ENCODE measurements around the gene ZACN.

The ZACN gene

DNA sequence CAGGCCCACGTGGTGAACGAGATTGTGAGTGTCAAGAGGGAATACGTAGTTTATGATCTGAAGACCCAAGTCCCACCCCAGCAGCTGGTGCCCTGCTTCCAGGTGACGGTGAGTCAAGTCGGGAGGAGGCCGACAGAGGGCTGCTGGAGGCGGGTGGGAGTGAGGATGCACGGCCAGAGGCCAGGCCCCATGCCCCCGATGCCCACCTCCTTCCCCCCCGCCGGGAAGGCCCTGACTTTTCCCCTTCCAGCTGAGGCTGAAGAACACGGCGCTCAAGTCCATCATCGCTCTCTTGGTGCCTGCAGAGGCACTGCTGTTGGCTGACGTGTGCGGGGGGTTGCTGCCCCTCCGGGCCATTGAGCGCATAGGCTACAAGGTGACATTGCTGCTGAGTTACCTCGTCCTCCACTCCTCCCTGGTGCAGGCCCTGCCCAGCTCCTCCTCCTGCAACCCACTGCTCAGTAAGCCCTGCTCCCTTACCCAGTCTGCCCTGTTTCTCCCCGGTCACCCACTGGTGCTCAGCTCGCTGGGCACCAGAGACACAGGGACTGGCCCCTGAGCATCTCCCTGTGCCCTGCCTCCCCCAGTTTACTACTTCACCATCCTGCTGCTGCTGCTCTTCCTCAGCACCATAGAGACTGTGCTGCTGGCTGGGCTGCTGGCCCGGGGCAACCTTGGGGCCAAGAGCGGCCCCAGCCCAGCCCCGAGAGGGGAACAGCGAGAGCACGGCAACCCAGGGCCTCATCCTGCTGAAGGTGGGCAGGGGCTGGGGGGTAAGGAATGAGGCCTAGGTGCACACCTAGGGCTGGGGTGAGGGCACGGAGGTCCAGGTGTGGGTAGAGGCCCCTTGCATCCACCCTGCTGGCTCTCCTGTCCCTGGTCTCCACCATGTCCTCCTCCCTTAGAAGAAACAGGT is 2.6 kb downstream of the ZACN start:
- no peak for DNase-seq (ENCODE audit: low read depth in 2 of 2)

DNA sequence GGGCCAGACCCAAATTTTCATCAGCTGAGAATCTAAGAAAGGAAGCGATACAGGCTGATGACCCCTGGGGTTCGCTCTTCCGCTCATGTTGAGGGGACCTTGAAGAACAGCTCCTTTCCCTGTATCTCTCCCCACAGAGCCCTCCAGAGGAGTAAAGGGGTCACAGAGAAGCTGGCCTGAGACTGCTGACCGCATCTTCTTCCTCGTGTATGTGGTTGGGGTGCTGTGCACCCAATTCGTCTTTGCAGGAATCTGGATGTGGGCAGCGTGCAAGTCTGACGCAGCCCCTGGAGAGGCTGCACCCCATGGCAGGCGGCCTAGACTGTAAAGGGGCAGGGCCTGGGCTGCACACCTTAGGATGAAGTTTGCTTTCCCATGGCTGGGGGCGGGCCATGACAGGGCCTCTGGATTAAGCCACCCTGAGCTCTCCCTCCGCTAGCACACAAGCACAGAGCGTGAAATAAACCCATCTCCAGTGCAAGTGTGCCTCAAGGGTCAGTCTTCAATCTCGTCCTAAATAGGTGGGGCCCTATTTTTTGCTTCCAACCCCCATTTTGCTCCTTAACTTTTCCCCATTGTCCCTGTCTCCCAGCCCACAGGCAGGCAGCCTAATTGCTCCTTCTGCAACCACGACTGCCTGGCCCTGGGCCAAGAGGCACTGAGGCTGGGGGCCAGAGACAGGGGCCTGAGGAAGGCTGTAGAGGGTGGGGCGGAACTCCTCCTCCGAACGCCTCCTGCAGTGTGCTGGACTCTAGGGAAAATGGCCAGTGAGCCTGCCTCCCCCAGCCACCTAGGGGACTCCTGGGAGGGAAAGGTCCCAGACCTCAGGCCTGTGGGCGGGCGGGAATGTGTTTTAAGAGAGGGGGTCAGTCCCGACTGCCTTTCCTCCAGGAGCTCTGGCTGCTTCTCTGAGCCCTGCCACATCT is 3.6 kb downstream of the ZACN start:
- DNase-seq (ENCODE audit: low read depth in 2 of 2): no peak

DNA sequence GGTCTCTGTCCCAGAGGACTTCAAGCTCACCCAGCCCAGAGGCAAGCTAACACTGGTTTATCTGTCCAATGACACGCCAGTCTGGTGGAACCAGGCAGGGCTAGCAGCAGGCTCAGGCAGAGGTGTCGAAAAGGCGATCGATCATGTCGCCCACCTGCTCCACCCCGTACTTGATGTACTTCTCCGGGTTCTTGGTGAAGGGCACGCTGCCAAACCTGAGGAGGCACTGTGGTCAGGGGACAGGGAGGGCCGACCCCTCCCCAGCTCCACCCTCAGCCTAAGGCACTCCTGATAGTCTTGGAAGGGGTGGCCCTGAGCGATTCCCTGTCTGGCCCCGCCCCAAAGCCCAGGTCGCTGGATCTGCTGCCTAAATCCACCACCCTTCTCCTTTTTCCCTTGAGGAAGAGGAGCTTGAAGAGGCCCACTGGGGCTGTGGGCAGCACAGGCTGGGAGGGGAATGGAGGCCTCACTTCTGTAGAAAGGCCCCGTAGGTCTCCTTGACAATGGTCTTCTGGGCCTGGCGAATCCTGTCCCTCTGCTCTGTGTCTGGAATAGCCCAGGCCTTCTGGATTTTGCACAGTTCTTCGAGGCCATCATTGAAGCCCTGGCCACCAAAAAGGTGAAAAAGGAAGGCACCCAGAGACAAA is 4.7 kb downstream of the ZACN start:
- DNase-seq (ENCODE audit: low read depth in 2 of 2): no peak

DNA sequence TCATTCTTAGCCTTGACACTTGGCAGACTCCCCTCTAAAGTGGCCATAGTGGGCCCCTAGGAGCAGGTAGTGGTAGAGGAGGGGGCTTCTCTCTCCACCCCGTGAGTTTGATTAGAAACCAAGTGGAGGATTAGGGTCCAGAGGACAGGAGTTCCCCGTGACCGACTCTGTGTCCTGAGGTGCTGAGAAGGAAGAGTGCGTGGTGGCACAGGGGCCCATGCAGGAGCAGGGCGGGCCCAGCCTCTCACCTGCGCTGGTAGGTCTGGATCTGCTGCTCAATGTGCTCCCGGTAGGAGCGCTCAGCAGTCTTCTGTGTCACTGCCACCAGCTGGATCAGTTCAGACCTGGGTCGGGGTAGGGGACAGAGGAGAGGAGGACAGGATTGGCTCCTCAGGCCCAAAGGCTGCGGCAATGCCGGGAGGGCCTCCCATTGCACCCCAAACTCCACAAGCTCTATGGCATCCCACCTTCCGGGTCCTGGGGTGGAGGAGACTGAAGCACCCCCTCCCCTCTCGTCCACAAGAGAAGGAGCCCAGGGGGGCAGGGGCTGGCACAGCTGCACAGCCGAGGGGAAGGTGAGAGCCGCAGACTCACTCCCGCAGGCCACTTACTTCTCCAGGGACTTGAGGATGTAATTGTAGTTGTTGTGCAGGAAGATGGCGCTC is 6.2 kb downstream of the ZACN start:
- DNase-seq (ENCODE audit: low read depth in 2 of 2): no peak

DNA sequence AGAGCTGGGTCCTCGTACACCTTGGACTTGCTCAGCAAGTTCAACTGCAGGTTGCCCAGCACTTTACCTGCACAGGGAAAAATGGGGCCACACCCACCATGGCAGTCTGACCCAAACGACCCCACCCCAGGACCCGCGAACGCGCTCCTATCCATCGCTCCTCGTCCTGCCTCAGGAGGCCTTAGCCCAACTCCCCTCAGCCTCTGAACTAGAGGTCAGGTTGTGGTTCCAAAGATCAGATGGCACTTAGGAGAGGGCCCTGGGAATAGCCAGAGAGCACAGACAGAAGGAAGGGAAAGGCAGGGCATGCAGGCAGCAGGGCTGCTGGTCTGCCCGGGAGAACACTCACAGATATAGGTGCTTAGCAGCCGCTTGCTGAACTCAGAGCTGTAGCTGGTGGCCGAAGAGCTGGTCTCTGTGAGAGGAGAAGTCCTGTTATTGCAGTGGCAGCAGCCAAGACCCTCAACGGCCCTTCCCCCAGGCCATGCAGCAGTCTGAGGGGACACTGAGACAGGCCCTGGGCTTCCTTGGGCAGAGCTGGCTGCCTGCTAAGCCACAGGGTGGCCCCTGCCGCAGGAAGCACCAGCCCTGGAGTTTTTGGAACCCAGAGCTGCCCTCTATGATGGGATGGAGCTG is 6.9 kb downstream of the ZACN start:
- no peak for DNase-seq (ENCODE audit: low read depth in 2 of 2)

DNA sequence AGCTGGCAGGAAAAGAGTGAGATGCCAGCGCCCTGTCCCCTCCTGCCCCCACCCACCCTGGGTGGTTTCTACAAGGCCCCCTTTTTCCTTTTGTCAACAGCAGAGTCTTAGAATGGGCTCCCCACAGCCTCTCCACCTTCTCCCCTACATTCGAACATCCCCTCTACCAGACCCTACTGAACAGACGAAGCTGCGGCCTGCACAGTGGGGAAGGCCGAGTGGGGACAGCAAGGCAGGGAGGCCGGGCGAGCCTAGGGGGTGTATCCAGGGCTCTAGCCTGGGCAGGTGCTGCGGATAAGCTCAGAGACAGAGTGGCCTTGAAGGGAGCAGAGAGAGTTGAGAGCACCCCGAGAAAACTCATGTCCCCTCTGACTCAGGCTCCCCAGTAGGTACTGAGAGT is 7.4 kb downstream of the ZACN start:
- DNase-seq (ENCODE audit: low read depth in 2 of 2): no peak

DNA sequence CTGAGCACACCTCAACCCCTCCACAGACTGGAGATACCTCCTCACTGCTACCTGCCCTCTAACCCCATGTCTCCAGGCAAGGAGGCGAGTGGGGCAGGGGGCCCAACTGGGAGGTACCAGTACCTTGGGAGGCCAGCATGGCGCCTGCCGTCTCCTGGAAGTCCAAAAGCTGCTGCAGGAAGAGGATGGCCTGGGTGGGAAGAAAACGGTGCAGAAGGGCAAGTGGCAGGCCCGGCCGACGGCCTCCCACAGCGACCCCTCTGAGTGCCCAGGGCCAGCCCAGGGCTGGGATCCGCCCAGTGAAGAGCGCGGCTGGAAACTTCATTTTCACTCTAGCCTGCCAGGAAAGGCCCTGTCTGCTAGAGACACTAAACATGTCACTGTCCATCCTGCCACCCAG is 8.5 kb downstream of the ZACN start:
- DNase-seq (ENCODE audit: low read depth in 2 of 2): no peak

DNA sequence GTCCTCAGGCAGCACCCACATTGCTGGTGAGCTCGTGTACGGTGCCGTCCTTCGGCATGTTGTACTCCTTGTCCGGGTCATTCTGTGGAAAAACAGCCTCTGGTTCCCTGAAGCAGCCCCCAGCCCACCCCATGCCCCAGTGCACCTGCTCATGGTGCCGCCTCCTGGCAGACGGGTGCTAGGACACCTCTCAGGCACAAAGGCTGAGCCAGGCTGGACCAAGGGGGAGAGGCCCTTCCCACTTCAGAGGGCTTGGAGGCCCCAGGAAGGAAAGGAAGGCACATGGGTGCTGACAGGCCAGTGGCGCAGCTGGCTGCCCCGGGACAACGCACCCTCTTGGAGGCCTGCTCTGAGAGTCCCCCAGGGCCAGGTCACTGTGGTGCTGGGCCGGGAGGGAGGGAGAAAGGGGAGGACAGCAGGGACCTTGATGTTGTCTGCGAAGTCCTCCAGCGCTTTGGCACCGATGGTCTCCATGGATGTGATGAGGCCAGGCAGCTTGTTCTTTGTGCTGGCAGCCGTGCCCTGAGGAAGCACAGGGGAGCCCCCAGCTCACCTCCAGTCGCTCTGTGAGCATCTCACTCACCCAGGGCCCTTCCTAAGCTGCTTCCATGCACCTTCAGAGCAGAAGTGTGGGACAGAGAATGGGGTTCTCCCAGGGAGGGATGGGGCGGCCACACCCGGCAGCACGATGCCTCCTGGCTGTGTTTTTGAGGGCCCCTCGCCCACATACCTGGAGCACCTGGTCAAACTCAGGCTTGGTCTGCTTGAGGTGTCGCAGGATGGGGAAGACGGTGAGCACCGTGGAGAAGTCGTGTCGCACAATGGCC is 9.3 kb downstream of the ZACN start:
- DNase-seq (ENCODE audit: low read depth in 2 of 2): no peak

DNA sequence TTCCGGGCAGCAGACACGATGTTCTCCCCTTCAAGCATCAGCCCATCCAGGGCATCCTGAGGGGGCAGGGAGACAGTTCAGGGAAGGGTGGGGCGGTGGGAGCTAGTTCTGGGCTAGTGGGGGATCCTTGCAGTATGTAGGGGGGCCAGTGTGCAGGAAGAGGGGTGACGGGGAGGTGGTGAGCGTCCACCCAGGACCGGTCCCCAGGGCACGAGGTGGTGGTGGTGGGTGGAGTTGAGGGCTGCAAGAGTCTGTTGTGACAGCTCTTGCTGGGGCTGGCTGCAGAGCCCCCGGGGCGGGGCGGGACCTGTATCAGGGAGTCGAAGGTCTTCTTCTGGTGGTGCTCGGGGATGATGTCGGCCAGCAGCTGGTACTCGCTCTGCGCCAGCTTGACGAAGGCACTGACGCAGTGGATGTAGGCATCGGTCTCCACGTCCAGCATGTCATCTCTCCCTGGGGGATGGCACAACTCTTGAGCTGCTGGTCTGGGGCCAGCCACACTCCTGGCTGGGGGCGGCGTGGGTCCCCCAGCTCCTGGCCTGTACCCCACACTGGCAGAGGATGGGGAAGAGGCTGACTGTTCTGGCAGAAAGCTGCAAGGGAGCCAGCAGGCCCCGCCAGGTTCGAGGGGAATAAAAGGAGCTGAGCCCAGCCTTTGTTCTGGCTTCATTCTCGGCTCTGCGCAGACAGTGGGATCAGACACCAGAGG is 10.0 kb downstream of the ZACN start:
- no peak for DNase-seq (ENCODE audit: low read depth in 2 of 2)

DNA sequence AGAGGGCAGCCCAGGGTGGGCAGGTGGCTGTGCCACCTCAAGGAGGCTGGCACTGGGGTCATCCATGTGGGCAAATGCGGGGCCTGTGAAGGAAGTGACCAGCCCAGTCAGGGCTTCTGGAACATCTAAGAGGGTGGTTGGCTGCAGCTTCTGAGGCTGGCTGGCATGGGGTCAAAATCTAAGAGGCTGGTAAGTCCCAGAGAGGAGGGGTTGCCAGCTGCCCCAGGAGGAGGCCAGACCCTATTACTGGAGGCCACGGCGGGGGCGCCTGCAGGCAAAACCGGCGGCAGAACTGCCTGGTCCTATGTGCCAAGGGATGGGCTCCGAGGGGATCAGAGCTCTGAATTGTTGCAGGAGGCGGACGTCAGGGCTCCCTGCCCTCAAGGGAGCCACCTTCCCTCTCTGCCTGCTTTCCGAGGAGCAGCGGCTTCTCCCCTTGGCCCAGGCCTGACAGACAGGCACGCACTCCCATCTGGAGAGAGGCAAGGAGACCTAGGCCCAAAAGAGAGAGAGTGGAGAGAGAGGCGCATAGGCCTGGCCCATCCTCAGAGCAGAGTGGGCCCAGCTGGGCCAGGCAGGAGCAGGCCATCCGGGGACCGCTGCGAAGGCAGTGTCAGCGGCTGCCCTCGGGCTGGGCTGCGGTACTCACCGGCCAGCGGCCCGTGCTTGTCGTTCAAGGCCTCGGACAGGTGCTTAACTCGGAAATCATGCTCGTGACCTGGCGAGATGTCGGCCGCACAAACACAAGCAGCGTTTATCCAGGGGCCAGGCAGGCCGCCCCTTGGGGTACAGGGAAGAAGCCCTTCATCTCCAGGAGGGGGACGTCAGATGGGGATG is 10.9 kb downstream of the ZACN start:
- DNase-seq (ENCODE audit: low read depth in 2 of 2): no peak

DNA sequence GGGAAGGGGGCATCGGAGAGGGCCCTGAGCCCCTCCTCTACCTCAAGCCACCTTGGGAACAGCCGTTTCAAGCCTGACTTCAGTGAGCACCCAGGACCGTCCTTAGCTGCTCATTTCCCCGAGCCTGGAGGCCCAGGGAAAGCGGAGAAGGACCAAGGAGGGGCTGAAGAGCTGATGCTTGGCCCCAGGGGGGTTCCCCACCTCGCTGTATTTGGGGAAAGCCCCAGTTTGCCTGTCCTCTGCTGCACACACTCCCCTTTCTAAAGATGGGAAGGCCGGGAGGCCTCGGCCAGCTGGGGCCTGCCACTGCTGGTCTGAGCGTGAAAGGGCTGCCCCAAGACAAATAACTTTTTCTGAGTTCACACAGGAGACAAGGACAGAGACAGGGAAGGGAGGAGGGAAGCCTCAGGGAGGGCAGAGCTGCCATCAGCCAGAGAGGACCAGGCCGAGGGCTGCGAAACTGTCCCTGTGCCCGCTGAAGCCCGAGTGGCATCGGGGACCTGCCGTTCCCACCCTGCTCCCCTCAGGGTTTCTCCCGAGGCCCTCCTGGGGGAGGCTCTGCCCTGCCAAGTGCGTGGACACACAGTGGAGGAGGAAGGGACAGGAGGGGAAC is 11.6 kb downstream of the ZACN start:
- DNase-seq (ENCODE audit: low read depth in 2 of 2): no peak

DNA sequence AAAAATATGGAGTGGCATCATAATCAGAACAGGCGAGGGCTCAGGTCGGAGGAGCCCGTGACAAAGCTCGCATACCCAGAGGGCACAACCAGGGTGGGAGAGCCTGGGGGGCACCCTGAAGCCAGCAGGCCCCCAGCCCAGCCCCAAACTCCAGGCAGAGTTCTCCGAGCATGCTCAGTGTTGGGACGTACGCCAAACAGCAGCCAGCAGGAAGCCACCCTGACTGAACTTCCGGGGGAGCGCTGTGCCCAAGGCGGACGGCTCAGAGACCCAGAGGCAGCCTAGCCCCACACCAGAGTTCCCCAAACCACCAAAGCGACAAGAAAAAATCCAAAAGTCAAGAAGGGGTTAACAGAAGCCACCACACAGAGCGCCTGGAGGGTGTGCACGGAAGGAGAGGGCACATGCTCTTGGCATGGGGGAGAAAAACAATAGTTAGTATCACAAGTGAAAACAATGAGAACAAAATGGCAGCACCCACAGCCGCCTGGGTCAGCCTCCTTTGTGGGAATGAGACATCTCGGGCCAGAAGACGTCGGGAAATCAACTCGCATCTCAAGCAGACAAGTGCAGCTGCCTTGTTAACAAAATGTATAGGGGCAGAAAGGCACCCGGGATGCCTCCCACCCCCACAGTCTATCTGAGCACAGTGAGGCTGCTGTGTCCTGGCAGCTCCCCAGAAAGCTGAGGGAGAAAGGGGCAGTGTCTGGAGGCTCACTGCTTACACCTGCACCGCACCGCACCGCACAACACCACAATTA is 12.7 kb downstream of the ZACN start:
- DNase-seq (ENCODE audit: low read depth in 2 of 2): no peak

DNA sequence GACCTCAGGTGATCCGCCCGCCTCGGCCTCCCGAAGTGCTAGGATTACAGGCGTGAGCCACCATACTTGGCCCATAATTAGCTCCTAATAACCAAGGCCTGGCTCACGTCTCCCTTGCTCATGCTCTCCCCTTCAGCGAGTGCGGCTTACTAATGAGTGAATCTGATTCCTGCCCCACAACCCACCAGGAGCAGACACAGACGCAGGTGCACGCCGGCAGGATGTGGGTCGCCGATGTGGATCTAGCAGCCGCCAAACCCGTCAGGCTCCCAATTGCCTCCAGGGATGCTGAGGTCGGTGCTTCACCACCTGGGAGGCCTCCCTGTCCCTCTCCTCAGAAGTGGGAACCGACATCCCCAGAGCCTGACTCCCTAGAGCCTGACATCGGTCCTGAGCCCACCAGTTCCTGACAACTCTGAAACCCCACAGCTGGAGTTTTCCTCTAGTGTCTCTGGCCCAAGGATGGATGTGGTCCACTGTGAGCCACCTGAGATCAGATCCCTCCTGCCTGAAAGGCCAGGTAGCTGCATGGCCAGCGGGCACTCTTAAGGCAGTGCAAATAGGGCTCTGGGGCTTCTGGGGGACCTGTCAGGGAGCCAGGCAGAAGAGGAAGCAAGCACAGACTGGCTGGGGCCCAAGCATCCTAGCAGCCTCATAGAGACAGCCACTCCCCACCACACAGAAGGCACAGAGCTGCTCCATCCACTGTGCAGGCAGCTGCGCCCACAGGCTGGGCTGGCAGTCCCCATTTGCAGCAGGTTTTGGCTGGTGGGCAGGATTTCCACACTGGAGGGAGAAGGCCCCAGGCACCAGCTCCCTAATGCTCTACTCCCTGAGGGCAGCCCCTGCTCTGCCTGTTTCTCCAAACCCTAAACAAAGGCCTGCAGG is 13.8 kb downstream of the ZACN start:
- no peak for DNase-seq (ENCODE audit: low read depth in 2 of 2)

DNA sequence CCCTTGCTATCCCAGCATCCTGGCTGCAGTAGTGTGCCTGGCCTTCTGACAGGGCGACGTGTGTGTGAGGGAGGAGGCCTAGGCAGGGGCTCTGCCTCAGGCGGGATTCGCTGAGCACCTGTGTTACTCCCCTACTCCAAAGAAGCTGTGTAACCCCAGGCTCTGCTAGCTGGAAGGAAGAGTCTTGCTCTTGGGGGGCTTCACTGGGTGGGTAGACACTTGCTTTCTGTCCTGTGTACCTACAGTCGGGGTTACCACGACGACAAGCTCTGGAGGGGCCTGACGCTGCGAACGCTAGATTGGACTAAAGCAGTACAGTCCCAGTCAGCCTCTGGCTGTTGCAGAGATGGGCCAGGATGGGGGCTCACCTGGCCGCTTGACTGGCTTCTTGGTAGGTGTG is 15.1 kb downstream of the ZACN start:
- no peak for DNase-seq (ENCODE audit: low read depth in 2 of 2)

DNA sequence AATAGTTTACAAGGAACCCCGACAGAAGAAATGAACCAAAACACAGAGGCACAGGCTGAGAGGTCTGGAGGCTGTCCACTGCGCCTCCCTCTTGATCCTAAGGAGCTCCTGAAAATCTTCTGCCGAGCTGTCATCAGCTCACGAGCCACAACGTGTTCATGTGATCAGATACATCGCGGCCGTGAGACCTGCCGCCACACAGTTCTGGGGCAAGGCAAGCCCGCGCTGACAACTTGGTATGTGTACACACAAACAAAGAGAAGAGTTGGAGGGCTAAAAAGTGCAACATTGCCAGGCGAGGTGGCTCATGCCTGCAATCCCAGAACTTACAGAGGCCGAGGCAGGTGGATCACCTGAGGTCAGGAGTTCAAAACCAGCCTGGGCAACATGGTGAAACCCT is 17.0 kb downstream of the ZACN start:
- no peak for DNase-seq (ENCODE audit: low read depth in 2 of 2)

DNA sequence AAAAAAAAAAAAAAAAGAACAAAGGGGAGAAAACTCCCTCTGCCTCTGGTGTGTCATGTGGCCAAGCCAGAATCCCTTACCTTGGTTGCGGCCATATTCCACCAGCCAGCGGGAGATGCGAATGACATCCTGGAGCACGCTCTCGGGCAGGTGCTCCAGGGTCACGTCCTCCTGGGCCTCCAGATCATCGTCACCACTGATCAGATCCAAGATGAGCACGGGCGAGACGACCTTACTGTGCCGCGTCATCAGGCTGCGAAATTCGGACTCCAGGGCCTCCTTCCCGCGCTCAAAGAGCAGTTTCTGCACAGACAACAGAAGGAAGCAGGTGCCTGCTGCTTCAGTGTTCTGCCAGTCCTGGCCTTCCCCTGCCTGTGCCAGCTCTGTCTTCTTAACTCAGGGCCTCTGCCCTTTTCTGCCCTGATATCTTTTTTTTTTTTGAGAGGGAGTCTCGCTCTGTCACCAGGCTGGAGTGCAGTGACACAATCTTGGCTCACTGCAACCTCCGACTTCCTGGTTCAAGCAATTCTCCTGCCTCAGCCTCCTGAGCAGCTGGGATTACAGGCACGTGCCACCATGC is 18.8 kb downstream of the ZACN start:
- no peak for DNase-seq (ENCODE audit: low read depth in 2 of 2)

Measured in stimulated activated CD8-positive, alpha-beta memory T cell treated with anti-CD3 and anti-CD28 coated beads, Interleukin-7, amount 100 ng/mL, for 1 hour (primary cell).